ENCODE data around the gene CACNA2D3. TPM values are rescaled to one million over a fixed set of nuclear protein-coding genes. Genes with fewer than 3 reads are reported as not detected.

The CACNA2D3 gene
- total and polyA plus RNA-seq, 2 experiments from 2014 or later, result 0.30 to 0.43 TPM

GRCh38 chr3:54792584-54792983, 670.2 kb downstream of the CACNA2D3 start:
- H3F3A ChIP-seq (ENCODE audit: insufficient read depth), result no peaks in the 10 kb centered on the region
- H3K36me3 ChIP-seq (ENCODE audit: low read depth), result no peaks in the 10 kb centered on the region
- no peak overlapping the region for H3K4me3 ChIP-seq
- peaks cover 5% of the 10 kb centered on the region; the same call in 1 of the 2 replicates for H3K27me3 ChIP-seq (replicated peaks; ENCODE audit: insufficient read depth)
- no peaks in the 10 kb centered on the region for H3K9me2 ChIP-seq (ENCODE audit: insufficient read depth)
- no peak overlapping the region for H3K4me2 ChIP-seq (ENCODE audit: unreplicated experiment)
- TF ChIP-seq EZH2 (IDR thresholded peaks at IDR 0.05; ENCODE audit: insufficient read depth, poor library complexity, severe bottlenecking) (no peak), EZH2phosphoT487 (IDR thresholded peaks at IDR 0.05; ENCODE audit: insufficient read depth, low read depth) (no peak)
- DNase-seq, result no peak
- no peak overlapping the region for H3K9ac ChIP-seq
- H3K4me1 ChIP-seq (ENCODE audit: insufficient read depth), result no peaks in the 10 kb centered on the region
- no peaks in the 10 kb centered on the region for H3K79me2 ChIP-seq (ENCODE audit: insufficient read depth)
- H4K20me1 ChIP-seq (ENCODE audit: insufficient read depth), result no peaks in the 10 kb centered on the region
- 50 to 58% methylated on average over 4 of the region's 4 CpGs for WGBS, 2 experiments (ENCODE audit: low coverage in 1 of 2, low lambda C conversion rate in 2 of 2, missing lambda C conversion rate in 2 of 2)
- no peaks in the 10 kb centered on the region for H3K9me3 ChIP-seq (ENCODE audit: low read depth)
- H2AFZ ChIP-seq, result no peak overlapping the region
- in situ Hi-C loops (cut with MboI), result no loop called here
- H3K27ac ChIP-seq, result no peak overlapping the region

DNA sequence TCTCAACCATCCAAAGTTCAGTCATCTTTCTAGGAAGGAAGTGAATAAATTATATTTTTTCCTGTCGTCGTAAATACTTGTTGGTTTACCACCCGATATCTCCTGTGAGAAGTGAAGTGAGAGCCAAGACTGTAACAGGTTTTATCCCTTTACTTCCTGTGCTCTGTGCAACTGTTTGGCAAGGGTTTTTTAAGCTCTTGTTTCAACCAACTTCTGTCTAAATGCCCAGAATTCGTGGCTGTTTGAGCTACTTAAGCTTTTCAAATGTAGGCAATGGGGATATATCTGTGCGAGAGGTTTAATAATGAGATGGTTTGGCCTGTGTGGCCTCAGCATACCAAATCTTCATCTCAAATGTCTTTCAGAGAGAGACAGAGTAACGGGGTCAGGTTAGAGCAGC, 670.8 kb downstream of the CACNA2D3 start:
- DNase-seq, result no peak

DNA sequence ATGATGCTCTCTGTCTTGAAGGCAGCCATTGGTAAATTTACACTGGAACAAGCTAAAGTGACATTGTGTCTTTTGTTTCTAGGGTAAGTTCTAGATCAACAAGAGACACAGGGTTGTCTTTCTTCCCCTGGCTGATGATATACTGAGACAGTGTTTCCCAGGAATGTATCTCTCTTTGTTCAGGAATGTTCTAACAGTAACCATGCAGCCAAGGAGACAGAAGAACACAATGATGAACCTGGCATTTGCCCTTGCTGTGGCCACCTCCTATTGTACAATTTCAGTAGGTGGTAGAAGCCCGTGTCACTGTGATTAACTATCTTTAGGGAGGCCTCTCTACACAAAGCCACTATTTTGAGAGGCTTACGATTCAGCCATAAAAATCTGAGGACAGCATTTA, 674.8 kb downstream of the CACNA2D3 start:
- H3K9ac ChIP-seq, result no peak overlapping the region

More for the DNA sequence above, 670.8 kb downstream of the CACNA2D3 start:
- no peak overlapping the region for H3K4me2 ChIP-seq (ENCODE audit: unreplicated experiment)
- no peaks in the 10 kb centered on the region for H3F3A ChIP-seq (ENCODE audit: insufficient read depth)
- no peaks in the 10 kb centered on the region for H3K79me2 ChIP-seq (ENCODE audit: insufficient read depth)
- no peak overlapping the region for H2AFZ ChIP-seq
- H3K9me3 ChIP-seq (ENCODE audit: low read depth), result no peaks in the 10 kb centered on the region
- no peaks in the 10 kb centered on the region for H4K20me1 ChIP-seq (ENCODE audit: insufficient read depth)
- no peaks in the 10 kb centered on the region for H3K36me3 ChIP-seq (ENCODE audit: low read depth)
- in situ Hi-C loops (cut with MboI), result no loop called here
- 24 to 29% methylated on average over 6 of the region's 6 CpGs for WGBS, 2 experiments (ENCODE audit: low coverage in 1 of 2, low lambda C conversion rate in 2 of 2, missing lambda C conversion rate in 2 of 2)
- no peak overlapping the region for H3K27ac ChIP-seq
- no peaks in the 10 kb centered on the region for H3K9me2 ChIP-seq (ENCODE audit: insufficient read depth)
- H3K4me1 ChIP-seq (ENCODE audit: insufficient read depth), result no peaks in the 10 kb centered on the region
- TF ChIP-seq EZH2phosphoT487 (IDR thresholded peaks at IDR 0.05; ENCODE audit: insufficient read depth, low read depth) (no peak), EZH2 (IDR thresholded peaks at IDR 0.05; ENCODE audit: insufficient read depth, poor library complexity, severe bottlenecking) (no peak)
- H3K9ac ChIP-seq, result no peak overlapping the region
- peaks cover 5% of the 10 kb centered on the region; the same call in 1 of the 2 replicates for H3K27me3 ChIP-seq (replicated peaks; ENCODE audit: insufficient read depth)
- no peak overlapping the region for H3K4me3 ChIP-seq

GRCh38 chr3:54800478-54800877, 678.1 kb downstream of the CACNA2D3 start:
- 4 to 12% methylated on average over 1 of the region's 1 CpG for WGBS, 2 experiments (ENCODE audit: low coverage in 1 of 2, low lambda C conversion rate in 2 of 2, missing lambda C conversion rate in 2 of 2)
- no peak for DNase-seq
- in situ Hi-C loops (cut with MboI), result no loop called here

More for the DNA sequence above, 674.8 kb downstream of the CACNA2D3 start:
- H3K79me2 ChIP-seq (ENCODE audit: insufficient read depth), result no peaks in the 10 kb centered on the region
- H3K27ac ChIP-seq, result no peak overlapping the region
- H3K9me2 ChIP-seq (ENCODE audit: insufficient read depth), result no peaks in the 10 kb centered on the region
- H3K4me3 ChIP-seq, result no peak overlapping the region
- no peaks in the 10 kb centered on the region for H3K9me3 ChIP-seq (ENCODE audit: low read depth)
- TF ChIP-seq EZH2phosphoT487 (IDR thresholded peaks at IDR 0.05; ENCODE audit: insufficient read depth, low read depth) (no peak), EZH2 (IDR thresholded peaks at IDR 0.05; ENCODE audit: insufficient read depth, poor library complexity, severe bottlenecking) (no peak)
- no peaks in the 10 kb centered on the region for H3K4me1 ChIP-seq (ENCODE audit: insufficient read depth)
- in situ Hi-C loops (cut with MboI), result no loop called here
- peaks cover 13% of the 10 kb centered on the region; the same call in 1 of the 2 replicates for H3K27me3 ChIP-seq (replicated peaks; ENCODE audit: insufficient read depth)
- H3F3A ChIP-seq (ENCODE audit: insufficient read depth), result no peaks in the 10 kb centered on the region
- no peak overlapping the region for H2AFZ ChIP-seq
- H3K36me3 ChIP-seq (ENCODE audit: low read depth), result no peaks in the 10 kb centered on the region
- 38 to 44% methylated on average over 2 of the region's 2 CpGs for WGBS, 2 experiments (ENCODE audit: low coverage in 1 of 2, low lambda C conversion rate in 2 of 2, missing lambda C conversion rate in 2 of 2)
- H4K20me1 ChIP-seq (ENCODE audit: insufficient read depth), result no peaks in the 10 kb centered on the region
- no peak for DNase-seq
- H3K4me2 ChIP-seq (ENCODE audit: unreplicated experiment), result no peak overlapping the region

DNA sequence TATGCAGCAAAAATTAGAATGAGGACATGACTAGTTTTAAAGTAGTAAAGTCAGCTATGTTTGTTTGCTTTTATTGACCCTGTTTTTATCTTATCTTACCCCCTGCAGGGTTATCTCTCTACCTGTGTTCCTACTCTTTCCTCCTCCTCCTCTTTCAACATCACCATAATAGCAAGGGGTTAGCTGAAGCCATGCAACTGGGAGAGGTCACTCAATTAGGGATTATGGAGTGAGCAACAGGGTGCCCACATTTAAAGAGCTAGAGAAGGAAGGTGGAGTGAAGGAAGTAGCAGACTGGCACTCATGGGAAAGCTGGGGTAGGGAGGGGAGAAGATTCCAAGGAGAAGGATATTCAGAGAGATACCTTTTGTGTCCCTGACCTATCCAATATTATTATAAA, 679.6 kb downstream of the CACNA2D3 start:
- no peak for TF ChIP-seq EZH2phosphoT487 (IDR thresholded peaks at IDR 0.05; ENCODE audit: insufficient read depth, low read depth)
- no peak for DNase-seq
- Histone ChIP-seq H3K36me3 (ENCODE audit: low read depth) (no peaks in the 10 kb centered on the region), H3K4me3 (no peak overlapping the region), H3K9me2 (ENCODE audit: insufficient read depth) (no peaks in the 10 kb centered on the region), H3K27ac (no peak overlapping the region), H3K9ac (no peak overlapping the region), H2AFZ (no peak overlapping the region), H3K9me3 (ENCODE audit: low read depth) (no peaks in the 10 kb centered on the region), H3K4me1 (ENCODE audit: insufficient read depth) (no peaks in the 10 kb centered on the region), H3K27me3 (replicated peaks; ENCODE audit: insufficient read depth) (peaks cover 8% of the 10 kb centered on the region; the same call in 1 of the 2 replicates), H3F3A (ENCODE audit: insufficient read depth) (no peaks in the 10 kb centered on the region), H3K79me2 (ENCODE audit: insufficient read depth) (no peaks in the 10 kb centered on the region), H4K20me1 (ENCODE audit: insufficient read depth) (no peaks in the 10 kb centered on the region), H3K4me2 (ENCODE audit: unreplicated experiment) (no peak overlapping the region)
- in situ Hi-C loops (cut with MboI), result no loop called here

More at GRCh38 chr3:54800478-54800877, 678.1 kb downstream of the CACNA2D3 start:
- Histone ChIP-seq H3K4me2 (ENCODE audit: unreplicated experiment) (no peak overlapping the region), H4K20me1 (ENCODE audit: insufficient read depth) (no peaks in the 10 kb centered on the region), H3K36me3 (ENCODE audit: low read depth) (no peaks in the 10 kb centered on the region), H3K9me2 (ENCODE audit: insufficient read depth) (no peaks in the 10 kb centered on the region), H3K4me1 (ENCODE audit: insufficient read depth) (no peaks in the 10 kb centered on the region), H3K9ac (no peak overlapping the region), H3K27me3 (replicated peaks; ENCODE audit: insufficient read depth) (peaks cover 10% of the 10 kb centered on the region; the same call in 1 of the 2 replicates), H2AFZ (no peak overlapping the region), H3F3A (ENCODE audit: insufficient read depth) (no peaks in the 10 kb centered on the region), H3K4me3 (no peak overlapping the region), H3K79me2 (ENCODE audit: insufficient read depth) (no peaks in the 10 kb centered on the region), H3K27ac (no peak overlapping the region), H3K9me3 (ENCODE audit: low read depth) (no peaks in the 10 kb centered on the region)
- TF ChIP-seq EZH2 (IDR thresholded peaks at IDR 0.05; ENCODE audit: insufficient read depth, poor library complexity, severe bottlenecking) (no peak), EZH2phosphoT487 (IDR thresholded peaks at IDR 0.05; ENCODE audit: insufficient read depth, low read depth) (no peak)
